ENCODE measurements around the gene PEX14.

Gene PEX14

DNA sequence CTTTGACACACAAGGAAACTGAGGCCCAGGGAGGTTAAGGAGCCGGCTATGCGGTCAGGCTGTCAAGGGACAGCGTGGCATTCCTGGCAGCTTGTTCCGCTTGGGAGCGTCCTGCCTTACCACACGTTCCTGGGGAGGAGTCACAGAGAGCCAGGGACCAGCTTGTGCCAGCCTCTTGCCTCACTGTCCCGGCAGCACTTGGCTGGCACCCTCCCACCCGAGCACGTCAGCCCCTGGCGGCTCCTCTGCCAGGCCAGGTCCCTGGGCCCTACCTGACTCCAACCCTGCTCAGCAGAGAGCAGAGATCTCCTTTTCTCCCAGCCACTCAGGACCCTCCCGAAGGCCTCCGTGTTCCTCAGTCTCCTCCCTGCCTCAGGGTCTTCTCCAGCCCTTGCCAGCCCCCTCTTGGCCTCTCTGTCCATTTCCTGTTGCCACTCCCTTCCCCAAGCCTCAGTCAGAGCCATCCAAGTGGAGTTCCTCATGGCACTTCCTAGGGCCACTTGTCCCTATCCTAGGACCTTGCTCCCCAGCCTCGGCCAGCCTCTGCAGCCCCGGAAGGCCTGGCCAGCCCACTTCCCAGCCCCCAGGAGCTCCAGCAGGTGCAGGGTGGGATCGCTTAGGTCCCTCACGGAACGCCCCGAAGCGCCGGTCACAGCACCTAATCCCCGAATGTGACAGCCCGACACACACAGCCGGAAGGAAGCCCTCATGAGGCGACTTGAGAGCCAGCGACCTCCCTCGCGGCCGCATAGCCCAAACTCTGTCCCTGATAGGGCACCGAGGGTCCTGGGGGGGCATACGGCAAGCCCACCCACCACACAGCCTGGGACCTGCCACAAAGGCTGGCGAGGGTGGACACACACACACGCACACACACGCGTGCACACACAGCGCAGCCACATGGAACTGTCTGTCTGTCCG, 191.4 kb downstream of the PEX14 start:
- no peaks in the 10 kb centered on the region for H3K36me3 ChIP-seq (ENCODE audit: control insufficient read depth in 1 of 2, insufficient read depth in 2 of 2, low read depth in 1 of 2, low read length in 2 of 2)
- peak overlapping the region; percentile 95 for H2BK15ac ChIP-seq (ENCODE audit: low read depth, poor library complexity, severe bottlenecking)
- peak overlapping the region; percentile 78 to 84 for H3K18ac ChIP-seq (ENCODE audit: low read depth in 1 of 2, low read length in 2 of 2)
- H2BK5ac ChIP-seq (ENCODE audit: low read depth, low read length, poor library complexity, severe bottlenecking) = no peak overlapping the region
- peaks cover 21 to 82% of the 10 kb centered on the region in 2 experiments for H3K27me3 ChIP-seq (ENCODE audit: control insufficient read depth in 1 of 2, insufficient read depth in 1 of 2, low read length in 2 of 2)
- H4K91ac ChIP-seq (ENCODE audit: low read length) = peak overlapping the region; percentile 81
- H2BK120ac ChIP-seq (ENCODE audit: low read depth, low read length) = peak overlapping the region; percentile 65
- no peak for DNase-seq
- peaks cover 20% of the 10 kb centered on the region for H3K4me1 ChIP-seq (ENCODE audit: control insufficient read depth, insufficient read depth, low read depth, low read length)
- no peaks in the 10 kb centered on the region for H3K79me1 ChIP-seq (replicated peaks; ENCODE audit: low read length, poor library complexity, severe bottlenecking)
- peak overlapping the region; percentile 85 to 99 for H2BK12ac ChIP-seq (ENCODE audit: low read length in 2 of 2)
- H3K4ac ChIP-seq (ENCODE audit: low read depth in 1 of 2, low read length in 2 of 2) = peak overlapping the region; percentile 46 to 77
- H2AK5ac ChIP-seq (ENCODE audit: low read length, severe bottlenecking) = no peak overlapping the region
- peak overlapping the region in 1 of 2 experiments; percentile 91 for H3K14ac ChIP-seq (ENCODE audit: low read length in 2 of 2)
- no peak overlapping the region for H3K4me3 ChIP-seq (ENCODE audit: insufficient read depth in 1 of 2, low read depth in 1 of 2, low read length in 2 of 2)
- no peak overlapping the region for H3K27ac ChIP-seq (ENCODE audit: low read length, poor library complexity, severe bottlenecking)
- H3K9ac ChIP-seq (ENCODE audit: low read length) = no peak overlapping the region
- H2AFZ ChIP-seq (ENCODE audit: low read depth, low read length) = no peak overlapping the region
- no peak overlapping the region for H3K4me2 ChIP-seq (ENCODE audit: low read length, poor library complexity, severe bottlenecking)
- 93% methylated on average over 36 of the region's 36 CpGs for WGBS
- H4K8ac ChIP-seq (ENCODE audit: low read length) = peak overlapping the region; percentile 19
- peak overlapping the region in 1 of 2 experiments; percentile 27 for H3K23ac ChIP-seq (ENCODE audit: low read length in 2 of 2)
- H3K9me3 ChIP-seq (ENCODE audit: control insufficient read depth, low read length) = no peaks in the 10 kb centered on the region

DNA sequence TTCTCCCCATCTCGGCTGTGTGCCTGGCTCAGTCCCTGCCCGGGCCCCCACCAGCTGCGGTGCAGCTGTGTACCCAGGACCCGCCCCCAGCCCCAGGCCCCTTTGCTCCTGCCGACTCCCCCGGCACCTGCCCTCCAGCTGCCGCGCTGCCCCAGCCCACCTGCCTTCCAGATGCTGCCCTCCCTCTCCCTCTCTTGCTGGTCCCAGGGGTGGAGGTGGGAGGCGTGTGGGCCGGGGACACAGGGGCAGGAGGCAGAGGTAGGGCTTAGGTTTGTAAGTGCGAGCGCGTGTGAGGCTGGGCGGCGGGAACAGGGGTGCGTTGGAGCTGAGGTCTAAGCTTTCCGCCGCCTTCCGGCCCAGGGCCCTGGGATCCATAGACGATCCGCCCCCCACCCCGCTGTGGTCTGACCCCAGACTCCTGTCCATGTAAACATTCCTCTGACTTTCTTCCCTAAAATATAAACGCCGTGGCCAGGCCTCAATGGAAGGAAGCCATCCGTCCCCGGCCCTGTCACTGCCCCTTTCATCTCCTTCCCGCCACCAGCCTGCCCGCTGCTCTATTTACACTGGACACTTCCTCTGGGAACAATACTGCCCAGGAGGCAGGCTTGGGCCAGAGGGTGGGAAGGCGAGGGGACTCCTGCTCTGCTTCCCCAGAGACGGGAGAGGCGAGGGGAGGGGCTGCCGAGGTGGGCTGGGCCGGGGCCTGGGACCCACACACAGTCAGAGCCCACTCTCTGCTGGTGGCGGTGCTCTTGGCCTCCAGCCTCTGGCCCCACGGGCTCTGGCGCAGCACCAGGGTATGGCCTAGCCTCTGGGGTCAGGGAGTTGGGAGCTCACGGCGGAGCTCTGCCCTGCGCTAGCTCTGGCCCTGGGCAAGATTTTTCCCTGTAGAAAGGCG, 193.4 kb downstream of the PEX14 start:
- WGBS = 17% methylated on average over 38 of the region's 40 CpGs
- H2AFZ ChIP-seq (ENCODE audit: low read depth, low read length) = no peak overlapping the region

DNA sequence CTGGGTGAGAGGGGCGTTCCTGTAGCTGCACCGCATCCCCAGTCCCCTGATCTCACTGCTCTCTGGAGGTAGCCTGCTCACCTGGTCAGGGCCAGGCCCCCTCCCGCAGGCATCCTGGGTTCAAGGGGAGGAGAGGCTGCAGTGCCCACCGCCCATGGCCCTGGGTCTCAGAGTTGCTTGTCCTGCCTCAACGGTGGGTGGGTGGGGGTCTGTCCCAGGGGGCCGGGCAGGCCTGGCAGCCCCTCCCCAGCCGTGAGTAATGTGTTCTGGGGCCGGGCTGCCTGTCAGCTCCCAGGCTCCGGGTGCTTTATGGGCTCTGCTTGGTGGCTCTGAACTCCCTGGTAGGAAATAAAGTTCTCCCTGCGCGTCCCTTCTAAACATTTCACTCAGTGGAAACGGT, 194.8 kb downstream of the PEX14 start:
- Histone ChIP-seq H2BK12ac (ENCODE audit: low read length in 2 of 2) (peak overlapping the region; percentile 75 to 82), H2BK15ac (ENCODE audit: low read depth, poor library complexity, severe bottlenecking) (no peak overlapping the region), H3K27me3 (ENCODE audit: control insufficient read depth in 1 of 2, insufficient read depth in 1 of 2, low read length in 2 of 2) (peaks cover 20 to 81% of the 10 kb centered on the region in 2 experiments), H4K91ac (ENCODE audit: low read length) (peak overlapping the region; percentile 93), H3K18ac (ENCODE audit: low read depth in 1 of 2, low read length in 2 of 2) (peak overlapping the region; percentile 11 to 79), H3K4me1 (ENCODE audit: control insufficient read depth, insufficient read depth, low read depth, low read length) (peaks cover 15% of the 10 kb centered on the region), H2BK120ac (ENCODE audit: low read depth, low read length) (peak overlapping the region; percentile 65), H3K27ac (ENCODE audit: low read length, poor library complexity, severe bottlenecking) (no peak overlapping the region), H3K36me3 (ENCODE audit: control insufficient read depth in 1 of 2, insufficient read depth in 2 of 2, low read depth in 1 of 2, low read length in 2 of 2) (no peaks in the 10 kb centered on the region), H2AFZ (ENCODE audit: low read depth, low read length) (no peak overlapping the region), H3K79me1 (replicated peaks; ENCODE audit: low read length, poor library complexity, severe bottlenecking) (no peaks in the 10 kb centered on the region), H3K9me3 (ENCODE audit: control insufficient read depth, low read length) (no peaks in the 10 kb centered on the region), H3K23ac (ENCODE audit: low read length in 2 of 2) (no peak overlapping the region), H2BK5ac (ENCODE audit: low read depth, low read length, poor library complexity, severe bottlenecking) (no peak overlapping the region), H3K14ac (ENCODE audit: low read length in 2 of 2) (no peak overlapping the region), H3K9ac (ENCODE audit: low read length) (no peak overlapping the region), H3K4ac (ENCODE audit: low read depth in 1 of 2, low read length in 2 of 2) (peak overlapping the region; percentile 40 to 64), H3K4me3 (ENCODE audit: insufficient read depth in 1 of 2, low read depth in 1 of 2, low read length in 2 of 2) (no peak overlapping the region), H2AK5ac (ENCODE audit: low read length, severe bottlenecking) (no peak overlapping the region), H4K8ac (ENCODE audit: low read length) (peak overlapping the region; percentile 73), H3K4me2 (ENCODE audit: low read length, poor library complexity, severe bottlenecking) (no peak overlapping the region)
- 48% methylated on average over 12 of the region's 12 CpGs for WGBS
- DNase-seq = no peak

More for the DNA sequence above, 193.4 kb downstream of the PEX14 start:
- Histone ChIP-seq H4K91ac (ENCODE audit: low read length) (peak overlapping the region; percentile 77), H3K4me3 (ENCODE audit: insufficient read depth in 1 of 2, low read depth in 1 of 2, low read length in 2 of 2) (no peak overlapping the region), H3K4me1 (ENCODE audit: control insufficient read depth, insufficient read depth, low read depth, low read length) (peaks cover 24% of the 10 kb centered on the region), H3K36me3 (ENCODE audit: control insufficient read depth in 1 of 2, insufficient read depth in 2 of 2, low read depth in 1 of 2, low read length in 2 of 2) (no peaks in the 10 kb centered on the region), H3K27me3 (ENCODE audit: control insufficient read depth in 1 of 2, insufficient read depth in 1 of 2, low read length in 2 of 2) (peaks cover 23 to 79% of the 10 kb centered on the region in 2 experiments), H3K9ac (ENCODE audit: low read length) (no peak overlapping the region), H3K14ac (ENCODE audit: low read length in 2 of 2) (no peak overlapping the region), H2AK5ac (ENCODE audit: low read length, severe bottlenecking) (no peak overlapping the region), H2BK12ac (ENCODE audit: low read length in 2 of 2) (peak overlapping the region; percentile 91 to 94), H2BK5ac (ENCODE audit: low read depth, low read length, poor library complexity, severe bottlenecking) (no peak overlapping the region), H2BK15ac (ENCODE audit: low read depth, poor library complexity, severe bottlenecking) (peak overlapping the region; percentile 26), H3K4ac (ENCODE audit: low read depth in 1 of 2, low read length in 2 of 2) (peak overlapping the region; percentile 92 to 95), H3K79me1 (replicated peaks; ENCODE audit: low read length, poor library complexity, severe bottlenecking) (no peaks in the 10 kb centered on the region), H3K27ac (ENCODE audit: low read length, poor library complexity, severe bottlenecking) (no peak overlapping the region), H3K23ac (ENCODE audit: low read length in 2 of 2) (no peak overlapping the region), H4K8ac (ENCODE audit: low read length) (peak overlapping the region; percentile 81), H3K9me3 (ENCODE audit: control insufficient read depth, low read length) (no peaks in the 10 kb centered on the region), H3K18ac (ENCODE audit: low read depth in 1 of 2, low read length in 2 of 2) (peak overlapping the region; percentile 90 to 97), H3K4me2 (ENCODE audit: low read length, poor library complexity, severe bottlenecking) (no peak overlapping the region), H2BK120ac (ENCODE audit: low read depth, low read length) (peak overlapping the region; percentile 96)
- DNase-seq = peak; percentile 77

Data from mesenchymal stem cell (in vitro differentiated cells and primary cell).